H1 (cell line): ENCODE data around the gene RNU6-1. TPM values are rescaled to one million over a fixed set of nuclear protein-coding genes. Genes with fewer than 3 reads are reported as not detected.

Source experiments
- CTCF ChIA-PET: fragments of 300-600 bp; sonication (Branson Sonifier 250); formaldehyde crosslinking; loops from one replicate; lab custom pipeline; 2021; ENCODE audit not compliant: partially characterized antibody; lab: Charles Lee
- POLR2A ChIA-PET: fragments of 300-600 bp; sonication (Branson Sonifier 250); formaldehyde crosslinking; loops from one replicate; lab custom pipeline; 2021; ENCODE audit warnings: inconsistent platforms; ENCODE audit not compliant: partially characterized antibody; lab: Charles Lee
- DNase-seq, 2 experiments: peaks; one replicate each; pipeline versions ENCODE4 v3.0.0 to v3.0.0-alpha.2; 2010 to 2022; ENCODE audit warnings: low spot score in 2 of 2, low read depth in 1 of 2, mixed read lengths in 1 of 2
- FAIRE-seq: peaks from 2 replicates; lab custom pipeline; 2011; peaks lifted over from hg19 to GRCh38; lab: Jason Lieb, UNC
- H2AFZ ChIP-seq: 2 replicates; pipeline ENCODE4 v1.8.1; 2012; ENCODE audit warnings: low read length, inconsistent platforms
- H2AK5ac ChIP-seq: 2 replicates; pipeline ENCODE4 v1.6.1; 2013; ENCODE audit warnings: low read depth, low read length
- H2BK120ac ChIP-seq: replicated peaks from 2 replicates; pipeline ENCODE3; 2013; ENCODE audit warnings: low read depth, low read length, inconsistent platforms
- H2BK12ac ChIP-seq: 2 replicates; pipeline ENCODE4 v1.6.1; 2013; ENCODE audit warnings: low read depth, low read length
- H2BK15ac ChIP-seq: 2 replicates; pipeline ENCODE4 v1.6.1; 2013; ENCODE audit warnings: low read length
- H2BK20ac ChIP-seq: 2 replicates; pipeline ENCODE4 v1.6.1; 2013; ENCODE audit warnings: low read length
- H2BK5ac ChIP-seq: 2 replicates; pipeline ENCODE4 v1.6.1; 2013; ENCODE audit warnings: low read depth, low read length
- H3K14ac ChIP-seq: 2 replicates; pipeline ENCODE4 v1.6.1; 2013; ENCODE audit warnings: inconsistent platforms; ENCODE audit not compliant: insufficient read length
- H3K18ac ChIP-seq: 2 replicates; pipeline ENCODE4 v1.6.1; 2013; ENCODE audit warnings: low read length; ENCODE audit errors: extremely low read depth
- H3K23ac ChIP-seq: 2 replicates; pipeline ENCODE4 v1.6.1; 2013; ENCODE audit warnings: inconsistent platforms; ENCODE audit not compliant: insufficient read length
- H3K23me2 ChIP-seq: 2 replicates; pipeline ENCODE4 v1.6.1; 2013; ENCODE audit warnings: low read depth, low read length
- H3K27ac ChIP-seq: 2 replicates; pipeline ENCODE4 v1.6.1; 2011; ENCODE audit warnings: low read depth, low read length, inconsistent platforms
- H3K27me3 ChIP-seq, 4 experiments: replicated peaks in 1 of 4; 1 replicate in 1 of 4; 2 replicates in 3 of 4; pipeline versions ENCODE4 v1.6.1 to v1.8.1; 2011 to 2013; ENCODE audit warnings: low read length in 3 of 4, mild to moderate bottlenecking in 3 of 4, inconsistent platforms in 2 of 4, mixed read lengths in 2 of 4, moderate library complexity in 1 of 4; ENCODE audit not compliant: control insufficient read depth in 3 of 4, insufficient read depth in 3 of 4; ENCODE audit errors: extremely low read depth in 1 of 4
- H3K36me3 ChIP-seq, 4 experiments: 2 replicates each; pipeline versions ENCODE4 v1.6.1 to v1.8.1; 2011 to 2013; ENCODE audit warnings: mild to moderate bottlenecking in 4 of 4, low read length in 3 of 4, moderate library complexity in 2 of 4, control low read depth in 1 of 4, inconsistent platforms in 1 of 4; ENCODE audit not compliant: insufficient read depth in 4 of 4, control insufficient read depth in 2 of 4
- H3K4ac ChIP-seq: replicated peaks from 2 replicates; pipeline ENCODE3; 2013; ENCODE audit warnings: low read length, low read depth, mixed read lengths, inconsistent platforms; ENCODE audit not compliant: insufficient read length
- H3K4me1 ChIP-seq, 4 experiments: replicated peaks in 1 of 4; 1 replicate in 1 of 4; 2 replicates in 3 of 4; pipeline versions ENCODE4 v1.6.1 to v1.8.1; 2011 to 2013; ENCODE audit warnings: low read length in 3 of 4, inconsistent platforms in 2 of 4, mixed read lengths in 1 of 4; ENCODE audit not compliant: insufficient read depth in 4 of 4, control insufficient read depth in 3 of 4
- H3K4me2 ChIP-seq, 2 experiments: 2 replicates each; pipeline versions ENCODE4 v1.6.1 to v1.8.1; 2011 to 2013; ENCODE audit warnings: low read depth in 2 of 2, low read length in 2 of 2, control low read depth in 1 of 2, inconsistent platforms in 1 of 2, mild to moderate bottlenecking in 1 of 2; ENCODE audit not compliant: insufficient read depth in 1 of 2
- H3K4me3 ChIP-seq, 4 experiments: fragments of 200-600, 300-600 bp in 1 of 4; sonication (generic), shearing (Covaris generic), sonication (Bioruptor Twin) in 1 of 4; 2 replicates each; pipeline versions ENCODE4 v1.5.1 to v1.8.1; 2011 to 2016; ENCODE audit warnings: low read length in 4 of 4, low read depth in 3 of 4, control low read depth in 2 of 4, inconsistent platforms in 2 of 4, mild to moderate bottlenecking in 2 of 4, mixed read lengths in 1 of 4, moderate library complexity in 1 of 4; ENCODE audit not compliant: insufficient read depth in 2 of 4; ENCODE audit errors: extremely low read depth in 1 of 4
- H3K56ac ChIP-seq: replicated peaks from 2 replicates; pipeline ENCODE3; 2013; ENCODE audit warnings: low read depth, mild to moderate bottlenecking, mixed read lengths, low read length, inconsistent platforms; ENCODE audit not compliant: insufficient read length
- H3K79me1 ChIP-seq: 2 replicates; pipeline ENCODE4 v1.6.1; 2013; ENCODE audit warnings: low read depth, low read length, control low read depth
- H3K79me2 ChIP-seq, 2 experiments: 2 replicates each; pipeline versions ENCODE4 v1.6.1 to v1.8.1; 2012 to 2013; ENCODE audit warnings: low read length in 2 of 2, mild to moderate bottlenecking in 2 of 2, inconsistent platforms in 1 of 2; ENCODE audit not compliant: insufficient read depth in 2 of 2, control insufficient read depth in 1 of 2
- H3K9ac ChIP-seq, 4 experiments: replicated peaks in 1 of 4; 1 replicate in 1 of 4; 2 replicates in 3 of 4; pipeline versions ENCODE4 v1.6.1 to v1.8.1; 2011 to 2013; ENCODE audit warnings: low read depth in 3 of 4, low read length in 3 of 4, control low read depth in 2 of 4, mild to moderate bottlenecking in 2 of 4, moderate library complexity in 2 of 4, inconsistent platforms in 1 of 4; ENCODE audit errors: extremely low read depth in 1 of 4
- H3K9me3 ChIP-seq, 2 experiments: 2 replicates each; pipeline versions ENCODE4 v1.6.1 to v1.8.1; 2012 to 2013; ENCODE audit warnings: mild to moderate bottlenecking in 2 of 2, moderate library complexity in 2 of 2, control low read depth in 1 of 2, inconsistent platforms in 1 of 2, low read depth in 1 of 2, low read length in 1 of 2, mixed read lengths in 1 of 2; ENCODE audit not compliant: insufficient read depth in 2 of 2
- H4K20me1 ChIP-seq, 2 experiments: replicated peaks in 1 of 2; 2 replicates each; pipeline versions ENCODE3 to v1.8.1; 2011 to 2013; ENCODE audit warnings: inconsistent platforms in 2 of 2, low read length in 2 of 2, mild to moderate bottlenecking in 1 of 2; ENCODE audit not compliant: insufficient read depth in 2 of 2, control insufficient read depth in 1 of 2
- H4K5ac ChIP-seq: 2 replicates; pipeline ENCODE4 v1.6.1; 2013; ENCODE audit warnings: low read length, low read depth, mixed read lengths, inconsistent platforms; ENCODE audit not compliant: insufficient read length
- H4K8ac ChIP-seq: 2 replicates; pipeline ENCODE4 v1.8.0; 2013; ENCODE audit warnings: mild to moderate bottlenecking, moderate library complexity, low read length, inconsistent platforms; ENCODE audit not compliant: insufficient read depth; ENCODE audit errors: extremely low read depth
- H4K91ac ChIP-seq: replicated peaks from 2 replicates; pipeline ENCODE3; 2013; ENCODE audit warnings: low read length, mixed read lengths, inconsistent platforms; ENCODE audit not compliant: insufficient read length
- EP300 ChIP-seq, 2 experiments: IDR thresholded peaks; 1 replicate in 1 of 2; 2 replicates in 1 of 2; pipeline ENCODE4 v1.6.1; 2011 to 2012; ENCODE audit warnings: low read depth in 2 of 2, low read length in 2 of 2, mild to moderate bottlenecking in 2 of 2, borderline replicate concordance in 1 of 2, inconsistent platforms in 1 of 2, moderate library complexity in 1 of 2
- WGBS, 2 experiments: shearing (Covaris generic) in 1 of 2; methylation state at CpG; one replicate each; pipeline versions ENCODE4 v1.1.6 to v1.1.7; 2013 to 2015; ENCODE audit warnings: low lambda C conversion rate in 2 of 2, mixed read lengths in 2 of 2, inconsistent platforms in 1 of 2, low coverage in 1 of 2, missing lambda C conversion rate in 1 of 2; ENCODE audit not compliant: insufficient replicate concordance in 2 of 2, insufficient coverage in 1 of 2, insufficient read length in 1 of 2; ENCODE audit errors: extremely low coverage in 1 of 2, missing lambda C conversion rate in 1 of 2; 5-methylcytosine and 5-hydroxymethylcytosine counted together
- polyA plus RNA-seq, 7 experiments: library from polyadenylated mRNA; depleted of rRNA in 3 of 7; stranded (reverse) in 5 of 7; unstranded in 2 of 7; fragments of >200 nt in 5 of 7; fragments of 200-250 nt in 2 of 7; gene quantifications; 1 replicate in 5 of 7; 2 replicates in 1 of 7; 4 replicates in 1 of 7; pipeline versions ENCODE4 v1.2.1 to v1.2.3, GENCODE V29; 2011 to 2013; ENCODE audit warnings: missing spikeins in 2 of 7, mixed read lengths in 2 of 7
- total RNA-seq: library from RNA; stranded (reverse); fragmentation: NEBNext Ultra II Directional; extraction: Animal tissue kit (Norgen Biotek cat#: 25700); gene quantifications from 2 replicates; pipeline ENCODE4 v1.2.1, GENCODE V29; 2021
- TF ChIP-seq, protein P1 (sequence below), 3 experiments: IDR thresholded peaks; 1 replicate in 2 of 3; 2 replicates in 1 of 3; pipeline versions ENCODE4 v1.5.1 to v1.6.1; 2011; ENCODE audit warnings: low read length in 3 of 3, mild to moderate bottlenecking in 3 of 3, inconsistent platforms in 2 of 3, low read depth in 1 of 3, moderate library complexity in 1 of 3; ENCODE audit not compliant: insufficient read depth in 1 of 3; ENCODE audit errors: control extremely low read depth in 1 of 3

The RNU6-1 gene
- total and polyA plus RNA-seq, 2 of the 8 experiments (the other 6 are each of a cell fraction or from before 2014, with no cell fraction given): not detected

DNA sequence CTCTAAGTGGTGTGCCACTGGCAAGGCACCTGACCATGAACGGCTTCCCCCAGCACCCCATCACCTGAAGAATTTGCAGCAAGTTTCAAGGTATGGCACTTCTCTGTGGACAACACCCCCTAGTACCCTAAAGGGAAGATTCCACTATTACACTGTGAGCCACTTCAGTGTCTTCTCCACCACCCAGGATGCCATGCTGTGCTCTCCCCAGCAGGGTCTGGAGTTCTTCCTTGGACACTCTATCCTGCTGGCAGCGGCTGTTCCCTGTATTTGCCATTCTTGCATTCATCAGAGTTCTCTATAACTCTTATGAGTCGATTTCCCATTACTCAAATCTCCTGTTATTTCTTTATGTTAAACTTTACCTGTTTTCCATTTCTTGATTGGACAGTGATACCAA, 33.9 kb upstream of the RNU6-1 start:
- H4K5ac ChIP-seq: no peak overlapping the region
- no peak overlapping the region for H3K4me2 ChIP-seq
- no peak overlapping the region for H3K56ac ChIP-seq
- H3K14ac ChIP-seq: no peak overlapping the region
- no peaks in the 10 kb centered on the region for H3K36me3 ChIP-seq
- no peak overlapping the region for H4K8ac ChIP-seq
- no peaks in the 10 kb centered on the region for H3K27me3 ChIP-seq
- H4K91ac ChIP-seq: no peak overlapping the region
- H3K4me3 ChIP-seq: no peak overlapping the region
- no peak overlapping the region for H3K9ac ChIP-seq
- H2BK15ac ChIP-seq: no peak overlapping the region
- no peak overlapping the region for H3K23ac ChIP-seq
- no peak overlapping the region for H2AK5ac ChIP-seq
- H3K4me1 ChIP-seq: no peaks in the 10 kb centered on the region
- H3K27ac ChIP-seq: no peak overlapping the region
- DNase-seq (no peak), FAIRE-seq (no peak)
- H3K23me2 ChIP-seq: no peaks in the 10 kb centered on the region
- ChIA-PET CTCF (interaction anchor here (0.6 to 1.4 kb wide), 3 partner anchors 10 to 259 kb away, joined by 3 to 4 read pairs (median 4); no protein-coding TSS in a partner anchor), POLR2A (interaction anchor here (1.4 kb wide), 1 partner anchor 10 kb away, joined by 8 read pairs; no protein-coding TSS in a partner anchor)
- H2AFZ ChIP-seq: no peak overlapping the region
- H2BK5ac ChIP-seq: no peak overlapping the region
- no peak overlapping the region for H3K4ac ChIP-seq
- no peak overlapping the region for H3K18ac ChIP-seq
- no peak overlapping the region; the same call in 1 of the 2 replicates for H2BK12ac ChIP-seq
- no peaks in the 10 kb centered on the region for H3K79me2 ChIP-seq
- H2BK20ac ChIP-seq: no peak overlapping the region
- H3K79me1 ChIP-seq: no peaks in the 10 kb centered on the region
- H3K9me3 ChIP-seq: no peaks in the 10 kb centered on the region
- WGBS, 2 experiments: 93% methylated on average over 3 of the region's 3 CpGs; no CpG with 5 or more reads in 1 of the 2 experiments
- no peak overlapping the region for H2BK120ac ChIP-seq
- no peaks in the 10 kb centered on the region for H4K20me1 ChIP-seq
- TF ChIP-seq, protein P1, sequence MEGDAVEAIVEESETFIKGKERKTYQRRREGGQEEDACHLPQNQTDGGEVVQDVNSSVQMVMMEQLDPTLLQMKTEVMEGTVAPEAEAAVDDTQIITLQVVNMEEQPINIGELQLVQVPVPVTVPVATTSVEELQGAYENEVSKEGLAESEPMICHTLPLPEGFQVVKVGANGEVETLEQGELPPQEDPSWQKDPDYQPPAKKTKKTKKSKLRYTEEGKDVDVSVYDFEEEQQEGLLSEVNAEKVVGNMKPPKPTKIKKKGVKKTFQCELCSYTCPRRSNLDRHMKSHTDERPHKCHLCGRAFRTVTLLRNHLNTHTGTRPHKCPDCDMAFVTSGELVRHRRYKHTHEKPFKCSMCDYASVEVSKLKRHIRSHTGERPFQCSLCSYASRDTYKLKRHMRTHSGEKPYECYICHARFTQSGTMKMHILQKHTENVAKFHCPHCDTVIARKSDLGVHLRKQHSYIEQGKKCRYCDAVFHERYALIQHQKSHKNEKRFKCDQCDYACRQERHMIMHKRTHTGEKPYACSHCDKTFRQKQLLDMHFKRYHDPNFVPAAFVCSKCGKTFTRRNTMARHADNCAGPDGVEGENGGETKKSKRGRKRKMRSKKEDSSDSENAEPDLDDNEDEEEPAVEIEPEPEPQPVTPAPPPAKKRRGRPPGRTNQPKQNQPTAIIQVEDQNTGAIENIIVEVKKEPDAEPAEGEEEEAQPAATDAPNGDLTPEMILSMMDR (IDR thresholded peaks at IDR 0.05; ENCODE audit: control extremely low read depth in 1 of 3, insufficient read depth in 1 of 3, low read depth in 1 of 3, low read length in 3 of 3): peak in 1 of 3 experiments; percentile 3; a peak in 1 of 4 replicates
- TF ChIP-seq EP300 (IDR thresholded peaks at IDR 0.05; ENCODE audit: borderline replicate concordance in 1 of 2, low read depth in 2 of 2, low read length in 2 of 2): no peak
